ENCODE measurements around the gene GNAI1. TPM values are rescaled to one million over a fixed set of nuclear protein-coding genes. Genes with fewer than 3 reads are reported as not detected.

Gene GNAI1
- total RNA-seq, 1 experiment from 2014 or later = 19.8 TPM

DNA sequence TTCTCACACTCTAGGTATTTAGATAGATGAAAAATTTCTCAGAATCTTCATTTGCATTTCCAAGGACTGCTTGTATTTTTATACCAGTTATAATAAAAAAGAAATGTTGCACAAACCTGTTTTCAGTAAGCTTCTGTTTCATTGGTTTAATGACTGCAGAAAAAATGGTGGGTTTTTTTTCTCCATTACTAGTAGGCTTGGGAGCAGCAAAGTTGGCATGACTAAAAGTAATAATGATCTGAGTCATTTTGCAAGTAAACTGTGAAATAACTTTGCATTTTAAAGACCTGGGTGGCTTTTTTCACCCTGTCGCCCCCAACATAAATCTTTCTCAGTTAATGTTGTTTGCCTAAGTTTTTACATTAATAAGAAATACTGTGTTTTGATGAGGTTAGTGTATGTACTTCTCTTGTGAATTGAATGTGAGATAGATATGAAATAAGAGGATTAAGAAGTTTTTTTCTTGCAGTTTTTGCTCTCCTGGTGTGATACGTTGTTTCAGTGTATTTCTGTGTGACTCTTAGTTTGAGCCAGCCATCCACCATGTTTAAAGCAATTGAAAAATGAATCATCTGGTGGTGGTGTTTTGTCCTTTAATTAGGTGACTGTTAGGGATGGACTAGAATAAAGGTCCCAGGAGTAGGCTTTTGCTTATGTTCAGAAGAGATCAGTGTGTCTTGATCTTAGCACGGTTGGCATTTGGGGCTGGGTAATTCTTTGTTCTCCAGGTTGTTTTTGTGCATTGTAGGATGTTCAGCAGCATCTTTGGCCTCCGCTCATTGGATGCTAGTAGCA is 1.8 kb downstream of the GNAI1 start:
- intact Hi-C loops (cut with micrococcal nuclease; ENCODE audit: unreplicated experiment) = loop anchor here (2.0 to 5.0 kb wide), 3 partner anchors 46 to 306 kb away; no protein-coding TSS in a partner anchor
- H3K4me3 ChIP-seq (ENCODE audit: low read depth, low read length, poor library complexity, severe bottlenecking) = peak overlapping the region; percentile 89
- no peaks in the 10 kb centered on the region for H3K36me3 ChIP-seq (ENCODE audit: insufficient read depth, low read length, poor library complexity, severe bottlenecking)
- CTCF ChIA-PET = no interaction called here
- TSS peak; percentile 32 for BruUV-seq (replicated peaks)
- no peaks in the 10 kb centered on the region for H3K27me3 ChIP-seq (replicated peaks; ENCODE audit: insufficient read depth, low read depth, low read length, poor library complexity)
- POLR2A ChIA-PET (ENCODE audit: low non-redundant PET) = no interaction called here
- H3K9me3 ChIP-seq (ENCODE audit: low read depth, low read length, poor library complexity, severe bottlenecking) = no peaks in the 10 kb centered on the region
- peak; percentile 47 for DNase-seq (ENCODE audit: low spot score)
- TF ChIP-seq, protein P1, sequence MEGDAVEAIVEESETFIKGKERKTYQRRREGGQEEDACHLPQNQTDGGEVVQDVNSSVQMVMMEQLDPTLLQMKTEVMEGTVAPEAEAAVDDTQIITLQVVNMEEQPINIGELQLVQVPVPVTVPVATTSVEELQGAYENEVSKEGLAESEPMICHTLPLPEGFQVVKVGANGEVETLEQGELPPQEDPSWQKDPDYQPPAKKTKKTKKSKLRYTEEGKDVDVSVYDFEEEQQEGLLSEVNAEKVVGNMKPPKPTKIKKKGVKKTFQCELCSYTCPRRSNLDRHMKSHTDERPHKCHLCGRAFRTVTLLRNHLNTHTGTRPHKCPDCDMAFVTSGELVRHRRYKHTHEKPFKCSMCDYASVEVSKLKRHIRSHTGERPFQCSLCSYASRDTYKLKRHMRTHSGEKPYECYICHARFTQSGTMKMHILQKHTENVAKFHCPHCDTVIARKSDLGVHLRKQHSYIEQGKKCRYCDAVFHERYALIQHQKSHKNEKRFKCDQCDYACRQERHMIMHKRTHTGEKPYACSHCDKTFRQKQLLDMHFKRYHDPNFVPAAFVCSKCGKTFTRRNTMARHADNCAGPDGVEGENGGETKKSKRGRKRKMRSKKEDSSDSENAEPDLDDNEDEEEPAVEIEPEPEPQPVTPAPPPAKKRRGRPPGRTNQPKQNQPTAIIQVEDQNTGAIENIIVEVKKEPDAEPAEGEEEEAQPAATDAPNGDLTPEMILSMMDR (conservative IDR thresholded peaks at IDR 0.05; ENCODE audit: low read depth, low read length) = no peak
- no peak for TF ChIP-seq EZH2 (IDR thresholded peaks at IDR 0.05; ENCODE audit: borderline replicate concordance, low read depth, low read length, poor library complexity, severe bottlenecking)
- peaks cover 30% of the 10 kb centered on the region for H3K4me1 ChIP-seq (ENCODE audit: insufficient read depth, low read length, poor library complexity, severe bottlenecking)
- H3K27ac ChIP-seq (ENCODE audit: low read depth, low read length, poor library complexity, severe bottlenecking) = peak overlapping the region; percentile 86

DNA sequence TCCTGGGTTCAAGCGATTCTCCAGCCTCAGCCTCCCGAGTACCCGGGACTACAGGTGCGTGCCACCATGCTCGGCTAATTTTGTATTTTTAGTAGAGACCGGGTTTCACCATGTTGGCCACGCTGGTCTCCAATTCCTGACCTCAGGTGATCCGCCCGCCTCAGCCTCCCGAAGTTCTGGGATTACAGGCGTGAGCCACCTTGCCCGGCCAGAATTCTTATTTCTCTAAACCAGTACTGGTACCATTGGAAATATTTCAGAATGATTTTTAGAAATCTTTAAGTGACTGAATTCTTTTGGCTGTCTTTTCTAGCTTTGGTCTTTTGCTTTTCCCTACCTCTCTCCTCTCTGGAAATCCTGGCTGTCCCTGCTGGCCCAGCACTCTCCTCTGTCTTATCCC is 2.8 kb downstream of the GNAI1 start:
- no peak overlapping the region for H3K4me3 ChIP-seq (ENCODE audit: low read depth, low read length, poor library complexity, severe bottlenecking)
- intact Hi-C loops (cut with micrococcal nuclease; ENCODE audit: unreplicated experiment) = loop anchor here (2.0 to 5.0 kb wide), 3 partner anchors 45 to 305 kb away; no protein-coding TSS in a partner anchor
- TF ChIP-seq, protein P1 (conservative IDR thresholded peaks at IDR 0.05; ENCODE audit: low read depth, low read length) = no peak
- TF ChIP-seq EZH2 (IDR thresholded peaks at IDR 0.05; ENCODE audit: borderline replicate concordance, low read depth, low read length, poor library complexity, severe bottlenecking) = no peak
- H3K27ac ChIP-seq (ENCODE audit: low read depth, low read length, poor library complexity, severe bottlenecking) = no peak overlapping the region
- H3K4me1 ChIP-seq (ENCODE audit: insufficient read depth, low read length, poor library complexity, severe bottlenecking) = peaks cover 30% of the 10 kb centered on the region
- POLR2A ChIA-PET (ENCODE audit: low non-redundant PET) = no interaction called here
- H3K36me3 ChIP-seq (ENCODE audit: insufficient read depth, low read length, poor library complexity, severe bottlenecking) = no peaks in the 10 kb centered on the region
- DNase-seq (ENCODE audit: low spot score) = no peak
- CTCF ChIA-PET = no interaction called here
- no TSS peak for BruUV-seq (replicated peaks)
- no peaks in the 10 kb centered on the region for H3K27me3 ChIP-seq (replicated peaks; ENCODE audit: insufficient read depth, low read depth, low read length, poor library complexity)
- no peaks in the 10 kb centered on the region for H3K9me3 ChIP-seq (ENCODE audit: low read depth, low read length, poor library complexity, severe bottlenecking)

DNA sequence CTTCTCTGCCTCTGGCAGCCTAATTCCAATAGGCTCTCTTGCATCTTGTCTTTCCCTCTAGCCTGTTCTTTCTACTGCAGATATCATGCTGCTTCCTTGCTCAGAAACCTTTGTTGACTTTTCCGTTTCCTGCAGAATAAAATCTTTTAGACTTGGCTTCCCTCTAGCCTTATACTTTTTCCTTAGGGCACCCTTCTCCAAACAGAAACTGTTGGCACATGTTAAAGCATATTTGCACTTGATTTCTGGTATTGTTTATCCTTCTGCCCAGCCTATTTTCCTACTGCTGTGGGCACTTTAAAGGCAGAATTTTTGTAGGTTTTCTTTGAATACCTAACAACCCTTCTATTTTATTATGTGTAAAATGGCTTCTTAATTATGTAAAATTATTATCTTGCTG is 4.6 kb downstream of the GNAI1 start:
- H3K4me3 ChIP-seq (ENCODE audit: low read depth, low read length, poor library complexity, severe bottlenecking) = no peak overlapping the region
- H3K27me3 ChIP-seq (replicated peaks; ENCODE audit: insufficient read depth, low read depth, low read length, poor library complexity) = no peaks in the 10 kb centered on the region
- CTCF ChIA-PET = no interaction called here
- peaks cover 32% of the 10 kb centered on the region for H3K4me1 ChIP-seq (ENCODE audit: insufficient read depth, low read length, poor library complexity, severe bottlenecking)
- H3K9me3 ChIP-seq (ENCODE audit: low read depth, low read length, poor library complexity, severe bottlenecking) = no peaks in the 10 kb centered on the region
- no TSS peak for BruUV-seq (replicated peaks)
- no peak for TF ChIP-seq EZH2 (IDR thresholded peaks at IDR 0.05; ENCODE audit: borderline replicate concordance, low read depth, low read length, poor library complexity, severe bottlenecking)
- TF ChIP-seq, protein P1 (conservative IDR thresholded peaks at IDR 0.05; ENCODE audit: low read depth, low read length) = no peak
- H3K36me3 ChIP-seq (ENCODE audit: insufficient read depth, low read length, poor library complexity, severe bottlenecking) = no peaks in the 10 kb centered on the region
- no peak for DNase-seq (ENCODE audit: low spot score)
- intact Hi-C loops (cut with micrococcal nuclease; ENCODE audit: unreplicated experiment) = loop anchor here (5.0 kb wide), 2 partner anchors 133 to 303 kb away; no protein-coding TSS in a partner anchor
- no peak overlapping the region for H3K27ac ChIP-seq (ENCODE audit: low read depth, low read length, poor library complexity, severe bottlenecking)
- POLR2A ChIA-PET (ENCODE audit: low non-redundant PET) = no interaction called here

Data from A673 (cell line).